Measurements from ENCODE around the gene PEAR1. TPM values are rescaled to one million over a fixed set of nuclear protein-coding genes. Genes with fewer than 3 reads are reported as not detected.

The PEAR1 gene
- total RNA-seq, 1 donor, result 10.8 TPM

- no peak for TF ChIP-seq CTCF (IDR thresholded peaks at IDR 0.05; ENCODE audit: insufficient read depth, low read length)
- H3K4me3 ChIP-seq (ENCODE audit: low read depth, low read length), result no peak overlapping the region
- DNase-seq (ENCODE audit: low read depth), result no peak
Measured at GRCh38 chr1:156864796-156865195, 28.7 kb upstream of the PEAR1 start.

GRCh38 chr1:156865258-156865657 is 28.3 kb upstream of the PEAR1 start:
- no peak for DNase-seq (ENCODE audit: low read depth)
- no peak for TF ChIP-seq CTCF (IDR thresholded peaks at IDR 0.05; ENCODE audit: insufficient read depth, low read length)
- H3K4me3 ChIP-seq (ENCODE audit: low read depth, low read length), result no peak overlapping the region

GRCh38 chr1:156865865-156866248 is 27.7 kb upstream of the PEAR1 start:
- DNase-seq (ENCODE audit: low read depth), result no peak
- no peak overlapping the region for H3K4me3 ChIP-seq (ENCODE audit: low read depth, low read length)
- no peak for TF ChIP-seq CTCF (IDR thresholded peaks at IDR 0.05; ENCODE audit: insufficient read depth, low read length)

- no peak for DNase-seq (ENCODE audit: low read depth)
- H3K4me3 ChIP-seq (ENCODE audit: low read depth, low read length), result no peak overlapping the region
- no peak for TF ChIP-seq CTCF (IDR thresholded peaks at IDR 0.05; ENCODE audit: insufficient read depth, low read length)
Measured at GRCh38 chr1:156866249-156866909, 27.1 kb upstream of the PEAR1 start.

- no peak for TF ChIP-seq CTCF (IDR thresholded peaks at IDR 0.05; ENCODE audit: insufficient read depth, low read length)
- no peak for DNase-seq (ENCODE audit: low read depth)
- H3K4me3 ChIP-seq (ENCODE audit: low read depth, low read length), result no peak overlapping the region
Measured at GRCh38 chr1:156868341-156868740, 25.2 kb upstream of the PEAR1 start.

GRCh38 chr1:156869455-156869854 is 24.1 kb upstream of the PEAR1 start:
- TF ChIP-seq CTCF (IDR thresholded peaks at IDR 0.05; ENCODE audit: insufficient read depth, low read length), result no peak
- DNase-seq (ENCODE audit: low read depth), result no peak
- no peak overlapping the region for H3K4me3 ChIP-seq (ENCODE audit: low read depth, low read length)

- no peak for DNase-seq (ENCODE audit: low read depth)
- no peak overlapping the region for H3K4me3 ChIP-seq (ENCODE audit: low read depth, low read length)
- no peak for TF ChIP-seq CTCF (IDR thresholded peaks at IDR 0.05; ENCODE audit: insufficient read depth, low read length)
Measured at GRCh38 chr1:156873659-156874058, 19.9 kb upstream of the PEAR1 start.

All from fibroblast of the aortic adventitia (primary cell).